Measurements from ENCODE around the gene SOBP.

Gene SOBP

GRCh38 chr6:107677399-107677798, 187.5 kb downstream of the SOBP start:
- no peak overlapping the region for H2AFZ ChIP-seq (ENCODE audit: low read depth, low read length)
- peaks cover 5% of the 10 kb centered on the region for H3K4me1 ChIP-seq (ENCODE audit: insufficient read depth, low read length)
- no peak overlapping the region for H3K9ac ChIP-seq (ENCODE audit: low read depth, low read length)
- H3K9me3 ChIP-seq (ENCODE audit: insufficient read depth, low read length, severe bottlenecking), result no peaks in the 10 kb centered on the region
- ATAC-seq (ENCODE audit: insufficient read depth, low read depth), result no peak
- no peak overlapping the region for H3K27ac ChIP-seq (ENCODE audit: low read length)
- H3K4me3 ChIP-seq (ENCODE audit: low read depth in 1 of 2, low read length in 2 of 2), result no peak overlapping the region
- H3K79me2 ChIP-seq (ENCODE audit: insufficient read depth, low read length), result no peaks in the 10 kb centered on the region
- H4K20me1 ChIP-seq (ENCODE audit: insufficient read depth, low read length), result no peaks in the 10 kb centered on the region
- DNase-seq, result no peak
- H3K36me3 ChIP-seq (ENCODE audit: insufficient read depth, low read length), result no peaks in the 10 kb centered on the region
- no peak overlapping the region for H3K4me2 ChIP-seq (ENCODE audit: insufficient read depth, low read length)
- peaks cover 11% of the 10 kb centered on the region for H3K27me3 ChIP-seq (ENCODE audit: insufficient read depth, low read length, poor library complexity)
- no peak for TF ChIP-seq EZH2 (IDR thresholded peaks at IDR 0.05; ENCODE audit: borderline replicate concordance, low read depth, low read length, severe bottlenecking)
- TF ChIP-seq, protein P1, sequence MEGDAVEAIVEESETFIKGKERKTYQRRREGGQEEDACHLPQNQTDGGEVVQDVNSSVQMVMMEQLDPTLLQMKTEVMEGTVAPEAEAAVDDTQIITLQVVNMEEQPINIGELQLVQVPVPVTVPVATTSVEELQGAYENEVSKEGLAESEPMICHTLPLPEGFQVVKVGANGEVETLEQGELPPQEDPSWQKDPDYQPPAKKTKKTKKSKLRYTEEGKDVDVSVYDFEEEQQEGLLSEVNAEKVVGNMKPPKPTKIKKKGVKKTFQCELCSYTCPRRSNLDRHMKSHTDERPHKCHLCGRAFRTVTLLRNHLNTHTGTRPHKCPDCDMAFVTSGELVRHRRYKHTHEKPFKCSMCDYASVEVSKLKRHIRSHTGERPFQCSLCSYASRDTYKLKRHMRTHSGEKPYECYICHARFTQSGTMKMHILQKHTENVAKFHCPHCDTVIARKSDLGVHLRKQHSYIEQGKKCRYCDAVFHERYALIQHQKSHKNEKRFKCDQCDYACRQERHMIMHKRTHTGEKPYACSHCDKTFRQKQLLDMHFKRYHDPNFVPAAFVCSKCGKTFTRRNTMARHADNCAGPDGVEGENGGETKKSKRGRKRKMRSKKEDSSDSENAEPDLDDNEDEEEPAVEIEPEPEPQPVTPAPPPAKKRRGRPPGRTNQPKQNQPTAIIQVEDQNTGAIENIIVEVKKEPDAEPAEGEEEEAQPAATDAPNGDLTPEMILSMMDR (IDR thresholded peaks at IDR 0.05; ENCODE audit: borderline replicate concordance, extremely low read depth, low read length, poor library complexity, severe bottlenecking), result no peak

- Histone ChIP-seq H3K9me3 (ENCODE audit: insufficient read depth, low read length, severe bottlenecking) (no peaks in the 10 kb centered on the region), H4K20me1 (ENCODE audit: insufficient read depth, low read length) (no peaks in the 10 kb centered on the region), H3K9ac (ENCODE audit: low read depth, low read length) (no peak overlapping the region), H2AFZ (ENCODE audit: low read depth, low read length) (no peak overlapping the region), H3K36me3 (ENCODE audit: insufficient read depth, low read length) (no peaks in the 10 kb centered on the region), H3K27me3 (ENCODE audit: insufficient read depth, low read length, poor library complexity) (peaks cover 11% of the 10 kb centered on the region), H3K79me2 (ENCODE audit: insufficient read depth, low read length) (no peaks in the 10 kb centered on the region), H3K4me2 (ENCODE audit: insufficient read depth, low read length) (no peak overlapping the region), H3K4me3 (ENCODE audit: low read depth in 1 of 2, low read length in 2 of 2) (no peak overlapping the region), H3K4me1 (ENCODE audit: insufficient read depth, low read length) (peaks cover 5% of the 10 kb centered on the region), H3K27ac (ENCODE audit: low read length) (no peak overlapping the region)
- peak; percentile 26 for DNase-seq
- ATAC-seq (ENCODE audit: insufficient read depth, low read depth), result no peak
- TF ChIP-seq, protein P1 (IDR thresholded peaks at IDR 0.05; ENCODE audit: borderline replicate concordance, extremely low read depth, low read length, poor library complexity, severe bottlenecking), result no peak
- TF ChIP-seq EZH2 (IDR thresholded peaks at IDR 0.05; ENCODE audit: borderline replicate concordance, low read depth, low read length, severe bottlenecking), result no peak
Measured at GRCh38 chr6:107679457-107679856, 189.5 kb downstream of the SOBP start.

GRCh38 chr6:107682721-107683120, 192.8 kb downstream of the SOBP start:
- Histone ChIP-seq H3K4me1 (ENCODE audit: insufficient read depth, low read length) (no peaks in the 10 kb centered on the region), H2AFZ (ENCODE audit: low read depth, low read length) (no peak overlapping the region), H3K79me2 (ENCODE audit: insufficient read depth, low read length) (no peaks in the 10 kb centered on the region), H3K9me3 (ENCODE audit: insufficient read depth, low read length, severe bottlenecking) (no peaks in the 10 kb centered on the region), H4K20me1 (ENCODE audit: insufficient read depth, low read length) (no peaks in the 10 kb centered on the region), H3K4me3 (ENCODE audit: low read depth in 1 of 2, low read length in 2 of 2) (no peak overlapping the region), H3K27ac (ENCODE audit: low read length) (no peak overlapping the region), H3K36me3 (ENCODE audit: insufficient read depth, low read length) (no peaks in the 10 kb centered on the region), H3K9ac (ENCODE audit: low read depth, low read length) (no peak overlapping the region), H3K4me2 (ENCODE audit: insufficient read depth, low read length) (no peak overlapping the region), H3K27me3 (ENCODE audit: insufficient read depth, low read length, poor library complexity) (peaks cover 6% of the 10 kb centered on the region)
- no peak for DNase-seq
- no peak for TF ChIP-seq EZH2 (IDR thresholded peaks at IDR 0.05; ENCODE audit: borderline replicate concordance, low read depth, low read length, severe bottlenecking)
- TF ChIP-seq, protein P1 (IDR thresholded peaks at IDR 0.05; ENCODE audit: borderline replicate concordance, extremely low read depth, low read length, poor library complexity, severe bottlenecking), result no peak
- no peak for ATAC-seq (ENCODE audit: insufficient read depth, low read depth)

- Histone ChIP-seq H3K27ac (ENCODE audit: low read length) (no peak overlapping the region), H3K4me3 (ENCODE audit: low read depth in 1 of 2, low read length in 2 of 2) (no peak overlapping the region), H3K4me1 (ENCODE audit: insufficient read depth, low read length) (no peaks in the 10 kb centered on the region), H4K20me1 (ENCODE audit: insufficient read depth, low read length) (no peaks in the 10 kb centered on the region), H3K9me3 (ENCODE audit: insufficient read depth, low read length, severe bottlenecking) (no peaks in the 10 kb centered on the region), H2AFZ (ENCODE audit: low read depth, low read length) (no peak overlapping the region), H3K4me2 (ENCODE audit: insufficient read depth, low read length) (no peak overlapping the region), H3K79me2 (ENCODE audit: insufficient read depth, low read length) (no peaks in the 10 kb centered on the region), H3K9ac (ENCODE audit: low read depth, low read length) (no peak overlapping the region), H3K27me3 (ENCODE audit: insufficient read depth, low read length, poor library complexity) (peaks cover 2% of the 10 kb centered on the region), H3K36me3 (ENCODE audit: insufficient read depth, low read length) (no peaks in the 10 kb centered on the region)
- DNase-seq (no peak), ATAC-seq (ENCODE audit: insufficient read depth, low read depth) (no peak)
- TF ChIP-seq EZH2 (IDR thresholded peaks at IDR 0.05; ENCODE audit: borderline replicate concordance, low read depth, low read length, severe bottlenecking), result no peak
- TF ChIP-seq, protein P1 (IDR thresholded peaks at IDR 0.05; ENCODE audit: borderline replicate concordance, extremely low read depth, low read length, poor library complexity, severe bottlenecking), result no peak
Measured at GRCh38 chr6:107683183-107683582, 193.3 kb downstream of the SOBP start.
